ENCODE data around the gene MRPL41.

MRPL41 gene

GRCh38 chr9:137519553-137519952 lies 32.1 kb upstream of the MRPL41 start:
- Histone ChIP-seq H2BK15ac (ENCODE audit: low read depth, poor library complexity, severe bottlenecking) (no peak overlapping the region), H3K23ac (ENCODE audit: low read length in 2 of 2) (no peak overlapping the region)
- 73% methylated on average over 10 of the region's 10 CpGs for WGBS

GRCh38 chr9:137520614-137521404 lies 30.9 kb upstream of the MRPL41 start:
- no peak overlapping the region for H2BK15ac ChIP-seq (ENCODE audit: low read depth, poor library complexity, severe bottlenecking)
- WGBS: 85% methylated on average over 30 of the region's 30 CpGs
- H3K79me1 ChIP-seq (replicated peaks; ENCODE audit: low read length, poor library complexity, severe bottlenecking): no peaks in the 10 kb centered on the region
- no peaks in the 10 kb centered on the region for H3K27me3 ChIP-seq (ENCODE audit: control insufficient read depth in 1 of 2, insufficient read depth in 1 of 2, low read length in 2 of 2)
- no peak overlapping the region for H2BK12ac ChIP-seq (ENCODE audit: low read length in 2 of 2)
- H3K18ac ChIP-seq (ENCODE audit: low read depth in 1 of 2, low read length in 2 of 2): no peak overlapping the region
- H4K91ac ChIP-seq (ENCODE audit: low read length): no peak overlapping the region
- no peak overlapping the region for H2AFZ ChIP-seq (ENCODE audit: low read depth, low read length)
- no peak overlapping the region for H3K9ac ChIP-seq (ENCODE audit: low read length)
- H2AK5ac ChIP-seq (ENCODE audit: low read length, severe bottlenecking): no peak overlapping the region
- H3K4me2 ChIP-seq (ENCODE audit: low read length, poor library complexity, severe bottlenecking): no peak overlapping the region
- peaks cover 7% of the 10 kb centered on the region for H3K4me1 ChIP-seq (ENCODE audit: control insufficient read depth, insufficient read depth, low read depth, low read length)
- H2BK120ac ChIP-seq (ENCODE audit: low read depth, low read length): no peak overlapping the region
- peak overlapping the region in 1 of 2 experiments; percentile 19 for H3K14ac ChIP-seq (ENCODE audit: low read length in 2 of 2)
- H4K8ac ChIP-seq (ENCODE audit: low read length): no peak overlapping the region
- peaks cover 0 to 10% of the 10 kb centered on the region in 2 experiments for H3K36me3 ChIP-seq (ENCODE audit: control insufficient read depth in 1 of 2, insufficient read depth in 2 of 2, low read depth in 1 of 2, low read length in 2 of 2)
- no peak overlapping the region for H3K4me3 ChIP-seq (ENCODE audit: insufficient read depth in 1 of 2, low read depth in 1 of 2, low read length in 2 of 2)
- no peak overlapping the region for H2BK5ac ChIP-seq (ENCODE audit: low read depth, low read length, poor library complexity, severe bottlenecking)
- no peaks in the 10 kb centered on the region for H3K9me3 ChIP-seq (ENCODE audit: control insufficient read depth, low read length)
- no peak overlapping the region for H3K23ac ChIP-seq (ENCODE audit: low read length in 2 of 2)
- DNase-seq: no peak
- H3K27ac ChIP-seq (ENCODE audit: low read length, poor library complexity, severe bottlenecking): no peak overlapping the region
- no peak overlapping the region for H3K4ac ChIP-seq (ENCODE audit: low read depth in 1 of 2, low read length in 2 of 2)

More at GRCh38 chr9:137519553-137519952, 32.1 kb upstream of the MRPL41 start:
- no peak for DNase-seq
- H3K4me2 ChIP-seq (ENCODE audit: low read length, poor library complexity, severe bottlenecking): no peak overlapping the region
- no peaks in the 10 kb centered on the region for H3K27me3 ChIP-seq (ENCODE audit: control insufficient read depth in 1 of 2, insufficient read depth in 1 of 2, low read length in 2 of 2)
- H3K18ac ChIP-seq (ENCODE audit: low read depth in 1 of 2, low read length in 2 of 2): peak overlapping the region in 1 of 2 experiments; percentile 14
- no peak overlapping the region for H2BK120ac ChIP-seq (ENCODE audit: low read depth, low read length)
- H3K4me3 ChIP-seq (ENCODE audit: insufficient read depth in 1 of 2, low read depth in 1 of 2, low read length in 2 of 2): no peak overlapping the region
- no peak overlapping the region for H4K8ac ChIP-seq (ENCODE audit: low read length)
- H3K14ac ChIP-seq (ENCODE audit: low read length in 2 of 2): no peak overlapping the region
- peak overlapping the region in 1 of 2 experiments; percentile 21 for H2BK12ac ChIP-seq (ENCODE audit: low read length in 2 of 2)
- H2AK5ac ChIP-seq (ENCODE audit: low read length, severe bottlenecking): no peak overlapping the region
- no peak overlapping the region for H3K9ac ChIP-seq (ENCODE audit: low read length)
- no peak overlapping the region for H3K27ac ChIP-seq (ENCODE audit: low read length, poor library complexity, severe bottlenecking)
- peaks cover 7% of the 10 kb centered on the region for H3K4me1 ChIP-seq (ENCODE audit: control insufficient read depth, insufficient read depth, low read depth, low read length)
- no peak overlapping the region for H2BK5ac ChIP-seq (ENCODE audit: low read depth, low read length, poor library complexity, severe bottlenecking)
- no peaks in the 10 kb centered on the region for H3K79me1 ChIP-seq (replicated peaks; ENCODE audit: low read length, poor library complexity, severe bottlenecking)
- H4K91ac ChIP-seq (ENCODE audit: low read length): no peak overlapping the region
- no peak overlapping the region for H3K4ac ChIP-seq (ENCODE audit: low read depth in 1 of 2, low read length in 2 of 2)
- H3K36me3 ChIP-seq (ENCODE audit: control insufficient read depth in 1 of 2, insufficient read depth in 2 of 2, low read depth in 1 of 2, low read length in 2 of 2): peaks cover 0 to 10% of the 10 kb centered on the region in 2 experiments
- H2AFZ ChIP-seq (ENCODE audit: low read depth, low read length): no peak overlapping the region
- H3K9me3 ChIP-seq (ENCODE audit: control insufficient read depth, low read length): no peaks in the 10 kb centered on the region

GRCh38 chr9:137521405-137521985 lies 30.2 kb upstream of the MRPL41 start:
- Histone ChIP-seq H3K9ac (ENCODE audit: low read length) (no peak overlapping the region), H3K4me2 (ENCODE audit: low read length, poor library complexity, severe bottlenecking) (no peak overlapping the region), H2BK120ac (ENCODE audit: low read depth, low read length) (no peak overlapping the region), H2AFZ (ENCODE audit: low read depth, low read length) (no peak overlapping the region), H3K27ac (ENCODE audit: low read length, poor library complexity, severe bottlenecking) (no peak overlapping the region), H2AK5ac (ENCODE audit: low read length, severe bottlenecking) (no peak overlapping the region), H3K14ac (ENCODE audit: low read length in 2 of 2) (no peak overlapping the region), H3K36me3 (ENCODE audit: control insufficient read depth in 1 of 2, insufficient read depth in 2 of 2, low read depth in 1 of 2, low read length in 2 of 2) (peaks cover 0 to 10% of the 10 kb centered on the region in 2 experiments), H3K4me1 (ENCODE audit: control insufficient read depth, insufficient read depth, low read depth, low read length) (peaks cover 7% of the 10 kb centered on the region), H3K18ac (ENCODE audit: low read depth in 1 of 2, low read length in 2 of 2) (no peak overlapping the region), H2BK5ac (ENCODE audit: low read depth, low read length, poor library complexity, severe bottlenecking) (no peak overlapping the region), H2BK15ac (ENCODE audit: low read depth, poor library complexity, severe bottlenecking) (no peak overlapping the region), H3K27me3 (ENCODE audit: control insufficient read depth in 1 of 2, insufficient read depth in 1 of 2, low read length in 2 of 2) (no peaks in the 10 kb centered on the region), H4K91ac (ENCODE audit: low read length) (no peak overlapping the region), H3K9me3 (ENCODE audit: control insufficient read depth, low read length) (no peaks in the 10 kb centered on the region), H3K23ac (ENCODE audit: low read length in 2 of 2) (no peak overlapping the region), H2BK12ac (ENCODE audit: low read length in 2 of 2) (no peak overlapping the region), H3K4me3 (ENCODE audit: insufficient read depth in 1 of 2, low read depth in 1 of 2, low read length in 2 of 2) (no peak overlapping the region), H3K4ac (ENCODE audit: low read depth in 1 of 2, low read length in 2 of 2) (no peak overlapping the region), H4K8ac (ENCODE audit: low read length) (no peak overlapping the region), H3K79me1 (replicated peaks; ENCODE audit: low read length, poor library complexity, severe bottlenecking) (no peaks in the 10 kb centered on the region)
- no peak for DNase-seq
- WGBS: 94% methylated on average over 18 of the region's 18 CpGs

GRCh38 chr9:137522746-137523455 lies 28.8 kb upstream of the MRPL41 start:
- H3K23ac ChIP-seq (ENCODE audit: low read length in 2 of 2): no peak overlapping the region
- WGBS: 92% methylated on average over 36 of the region's 36 CpGs
- no peak overlapping the region for H2AK5ac ChIP-seq (ENCODE audit: low read length, severe bottlenecking)
- H2AFZ ChIP-seq (ENCODE audit: low read depth, low read length): no peak overlapping the region
- H3K4me1 ChIP-seq (ENCODE audit: control insufficient read depth, insufficient read depth, low read depth, low read length): peaks cover 7% of the 10 kb centered on the region
- no peak overlapping the region for H3K4me2 ChIP-seq (ENCODE audit: low read length, poor library complexity, severe bottlenecking)
- H3K14ac ChIP-seq (ENCODE audit: low read length in 2 of 2): no peak overlapping the region
- H4K91ac ChIP-seq (ENCODE audit: low read length): peak overlapping the region; percentile 28
- no peak overlapping the region for H2BK5ac ChIP-seq (ENCODE audit: low read depth, low read length, poor library complexity, severe bottlenecking)
- H3K27ac ChIP-seq (ENCODE audit: low read length, poor library complexity, severe bottlenecking): no peak overlapping the region
- DNase-seq: no peak
- H3K79me1 ChIP-seq (replicated peaks; ENCODE audit: low read length, poor library complexity, severe bottlenecking): no peaks in the 10 kb centered on the region
- H2BK120ac ChIP-seq (ENCODE audit: low read depth, low read length): no peak overlapping the region
- H2BK15ac ChIP-seq (ENCODE audit: low read depth, poor library complexity, severe bottlenecking): no peak overlapping the region
- no peak overlapping the region for H3K4ac ChIP-seq (ENCODE audit: low read depth in 1 of 2, low read length in 2 of 2)
- no peak overlapping the region for H3K18ac ChIP-seq (ENCODE audit: low read depth in 1 of 2, low read length in 2 of 2)
- H3K27me3 ChIP-seq (ENCODE audit: control insufficient read depth in 1 of 2, insufficient read depth in 1 of 2, low read length in 2 of 2): no peaks in the 10 kb centered on the region
- no peaks in the 10 kb centered on the region for H3K9me3 ChIP-seq (ENCODE audit: control insufficient read depth, low read length)
- H4K8ac ChIP-seq (ENCODE audit: low read length): no peak overlapping the region
- no peak overlapping the region for H3K9ac ChIP-seq (ENCODE audit: low read length)
- no peak overlapping the region for H3K4me3 ChIP-seq (ENCODE audit: insufficient read depth in 1 of 2, low read depth in 1 of 2, low read length in 2 of 2)
- peaks cover 0 to 10% of the 10 kb centered on the region in 2 experiments for H3K36me3 ChIP-seq (ENCODE audit: control insufficient read depth in 1 of 2, insufficient read depth in 2 of 2, low read depth in 1 of 2, low read length in 2 of 2)
- no peak overlapping the region for H2BK12ac ChIP-seq (ENCODE audit: low read length in 2 of 2)
